A673 (cell line): ENCODE results near the gene DTL. TPM values are rescaled to one million over a fixed set of nuclear protein-coding genes. Genes with fewer than 3 reads are reported as not detected.

ENCODE experiments used
- BruUV-seq: library from RNA; stranded (reverse); fragments of 400-500 nt; replicated peaks from 2 replicates; lab custom pipeline; 2021; lab: Mats Ljungman, UMichigan
- CTCF ChIA-PET: fragments of 300-600 bp; sonication (Branson Sonifier 250); formaldehyde crosslinking; loops from one replicate; lab custom pipeline; 2022; ENCODE audit warnings: antibody characterized with exemption; lab: Charles Lee
- POLR2A ChIA-PET: fragments of 300-600 bp; sonication (Branson Sonifier 250); formaldehyde crosslinking; loops from one replicate; lab custom pipeline; 2022; ENCODE audit warnings: antibody characterized with exemption; ENCODE audit not compliant: low non-redundant PET; lab: Charles Lee
- DNase-seq: peaks from one replicate; pipeline ENCODE4 v3.0.0-alpha.2; 2015; ENCODE audit warnings: low spot score
- H3K27ac ChIP-seq: fragments of 200-600 bp; sonication (generic); 2 replicates; pipeline ENCODE4 v1.5.1; 2016; ENCODE audit warnings: mixed run types, low read depth, mild to moderate bottlenecking, mixed read lengths, antibody characterized with exemption, low read length; ENCODE audit not compliant: poor library complexity, severe bottlenecking
- H3K27me3 ChIP-seq: fragments of 200-600 bp; sonication (generic); replicated peaks from 2 replicates; pipeline ENCODE4 v1.6.1; 2017; ENCODE audit warnings: mixed run types, low read depth, mild to moderate bottlenecking, mixed read lengths, antibody characterized with exemption, low read length; ENCODE audit not compliant: insufficient read depth, poor library complexity
- H3K36me3 ChIP-seq: fragments of 200-600 bp; sonication (generic); 2 replicates; pipeline ENCODE4 v1.6.1; 2016; ENCODE audit warnings: mixed run types, mild to moderate bottlenecking, mixed read lengths, antibody characterized with exemption, low read length; ENCODE audit not compliant: insufficient read depth, poor library complexity, severe bottlenecking
- H3K4me1 ChIP-seq: fragments of 200-600 bp; sonication (generic); 2 replicates; pipeline ENCODE4 v1.6.1; 2017; ENCODE audit warnings: mixed run types, mild to moderate bottlenecking, mixed read lengths, antibody characterized with exemption, low read length; ENCODE audit not compliant: insufficient read depth, poor library complexity, severe bottlenecking
- H3K4me3 ChIP-seq: fragments of 200-600 bp; sonication (generic); 2 replicates; pipeline ENCODE4 v1.5.1; 2016; ENCODE audit warnings: low read depth, mixed run types, mild to moderate bottlenecking, mixed read lengths, low read length; ENCODE audit not compliant: poor library complexity, severe bottlenecking
- H3K9me3 ChIP-seq: fragments of 200-600 bp; sonication (generic); 2 replicates; pipeline ENCODE4 v1.6.1; 2016; ENCODE audit warnings: mixed run types, low read depth, mild to moderate bottlenecking, mixed read lengths, antibody characterized with exemption, low read length; ENCODE audit not compliant: poor library complexity, severe bottlenecking
- EZH2 ChIP-seq: fragments of 200-600 bp; sonication (generic); IDR thresholded peaks from 2 replicates; pipeline ENCODE4 v1.6.1; 2017; ENCODE audit warnings: borderline replicate concordance, low read depth, mild to moderate bottlenecking, mixed read lengths, antibody characterized with exemption, low read length; ENCODE audit not compliant: poor library complexity, severe bottlenecking
- intact Hi-C: fragments of 100-400 bp; cut with micrococcal nuclease; formaldehyde crosslinking; loops from one replicate; pipeline ENCODE4 v1.10.0; 2022; ENCODE audit not compliant: unreplicated experiment
- microRNA-seq: library from miRNA; unstranded; fragments of <30 nt; microRNA quantifications from one replicate; pipeline ENCODE4 v1.2.0, GENCODE V29; 2021
- total RNA-seq: library from RNA; stranded (reverse); gene quantifications from 2 replicates; pipeline ENCODE4 v1.2.3, GENCODE V29; 2021
- TF ChIP-seq, protein P1 (sequence below): fragments of 300-800, 200-600 bp; sonication (generic); conservative IDR thresholded peaks from 2 replicates; pipeline ENCODE4 v1.5.1; 2017; ENCODE audit warnings: low read depth, mild to moderate bottlenecking, antibody characterized with exemption, low read length, moderate library complexity, mixed read lengths

The DTL gene
- total RNA-seq, 1 experiment from 2014 or later: 84.3 TPM

DNA sequence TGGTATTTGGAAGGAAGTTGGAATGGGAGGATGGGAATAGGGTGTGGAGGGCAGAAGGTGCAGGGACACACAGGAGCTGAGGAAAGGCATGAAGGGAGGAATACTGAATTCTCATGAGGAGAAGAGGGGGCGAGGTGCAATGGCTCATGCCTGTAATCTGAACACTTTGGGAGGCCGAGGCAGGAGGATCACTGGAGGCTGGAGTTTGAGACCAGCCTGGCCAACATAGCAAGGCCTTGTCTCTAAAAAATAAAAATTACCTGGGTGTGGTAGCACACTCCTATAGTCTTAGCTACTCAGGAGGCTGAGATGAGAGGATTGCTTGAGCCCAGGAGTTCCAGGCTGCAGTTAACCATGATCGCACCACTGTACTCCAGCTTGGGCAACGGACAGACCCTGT lies 117.3 kb downstream of the DTL start:
- Histone ChIP-seq H3K9me3 (no peaks in the 10 kb centered on the region), H3K27ac (no peak overlapping the region), H3K4me1 (no peaks in the 10 kb centered on the region), H3K36me3 (no peaks in the 10 kb centered on the region), H3K27me3 (no peaks in the 10 kb centered on the region), H3K4me3 (no peak overlapping the region)
- POLR2A ChIA-PET: no interaction called here
- intact Hi-C loops: no loop called here
- CTCF ChIA-PET: no interaction called here
- BruUV-seq: no TSS peak
- DNase-seq: no peak
- TF ChIP-seq EZH2: no peak
- TF ChIP-seq, protein P1, sequence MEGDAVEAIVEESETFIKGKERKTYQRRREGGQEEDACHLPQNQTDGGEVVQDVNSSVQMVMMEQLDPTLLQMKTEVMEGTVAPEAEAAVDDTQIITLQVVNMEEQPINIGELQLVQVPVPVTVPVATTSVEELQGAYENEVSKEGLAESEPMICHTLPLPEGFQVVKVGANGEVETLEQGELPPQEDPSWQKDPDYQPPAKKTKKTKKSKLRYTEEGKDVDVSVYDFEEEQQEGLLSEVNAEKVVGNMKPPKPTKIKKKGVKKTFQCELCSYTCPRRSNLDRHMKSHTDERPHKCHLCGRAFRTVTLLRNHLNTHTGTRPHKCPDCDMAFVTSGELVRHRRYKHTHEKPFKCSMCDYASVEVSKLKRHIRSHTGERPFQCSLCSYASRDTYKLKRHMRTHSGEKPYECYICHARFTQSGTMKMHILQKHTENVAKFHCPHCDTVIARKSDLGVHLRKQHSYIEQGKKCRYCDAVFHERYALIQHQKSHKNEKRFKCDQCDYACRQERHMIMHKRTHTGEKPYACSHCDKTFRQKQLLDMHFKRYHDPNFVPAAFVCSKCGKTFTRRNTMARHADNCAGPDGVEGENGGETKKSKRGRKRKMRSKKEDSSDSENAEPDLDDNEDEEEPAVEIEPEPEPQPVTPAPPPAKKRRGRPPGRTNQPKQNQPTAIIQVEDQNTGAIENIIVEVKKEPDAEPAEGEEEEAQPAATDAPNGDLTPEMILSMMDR: no peak

DNA sequence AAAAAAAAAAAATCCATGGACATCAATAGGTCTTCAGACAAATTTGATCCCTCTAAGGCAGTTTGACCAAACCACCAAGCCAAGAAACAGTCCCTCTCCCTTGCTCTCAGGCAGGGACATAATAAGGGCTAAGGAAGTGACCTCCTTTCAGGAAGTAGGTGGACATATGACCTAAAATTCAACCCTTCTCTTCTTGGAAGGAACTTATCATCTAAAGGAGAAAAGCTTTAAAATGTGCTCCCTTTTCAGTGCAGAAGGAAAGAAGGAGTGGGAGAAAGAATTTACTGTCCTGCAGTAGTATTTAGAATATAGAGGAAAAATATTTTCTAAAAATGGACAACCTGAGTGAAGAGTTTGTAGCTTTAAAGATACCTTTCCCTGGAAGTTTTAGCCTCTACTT lies 118.1 kb downstream of the DTL start:
- DNase-seq: no peak
- intact Hi-C loops: no loop called here
- no TSS peak for BruUV-seq
- H3K4me1 ChIP-seq: no peaks in the 10 kb centered on the region
- no peaks in the 10 kb centered on the region for H3K9me3 ChIP-seq
- H3K27ac ChIP-seq: no peak overlapping the region
- POLR2A ChIA-PET: no interaction called here
- H3K27me3 ChIP-seq: no peaks in the 10 kb centered on the region
- TF ChIP-seq EZH2: no peak
- no peak overlapping the region for H3K4me3 ChIP-seq
- CTCF ChIA-PET: no interaction called here
- H3K36me3 ChIP-seq: no peaks in the 10 kb centered on the region

Small RNA genes lying within 50 kb of the gene (microRNA-seq; reads per million reads assigned to microRNA genes)
- gene MIR3122: 0.81 reads per million

Other genes starting within 250 kb of the DTL start
- gene LPGAT1, start 205.0 kb upstream of the DTL start, total RNA-seq: 34.4 and 37.5 TPM in 2 replicates
- gene INTS7, start 191 bp upstream of the DTL start, total RNA-seq: 41.5 and 45.0 TPM in 2 replicates
- 13.9 and 16.7 TPM in 2 replicates for gene PPP2R5A, start 249.7 kb downstream of the DTL start, total RNA-seq